ENCODE data around the gene PPFIA1.

Gene PPFIA1

DNA sequence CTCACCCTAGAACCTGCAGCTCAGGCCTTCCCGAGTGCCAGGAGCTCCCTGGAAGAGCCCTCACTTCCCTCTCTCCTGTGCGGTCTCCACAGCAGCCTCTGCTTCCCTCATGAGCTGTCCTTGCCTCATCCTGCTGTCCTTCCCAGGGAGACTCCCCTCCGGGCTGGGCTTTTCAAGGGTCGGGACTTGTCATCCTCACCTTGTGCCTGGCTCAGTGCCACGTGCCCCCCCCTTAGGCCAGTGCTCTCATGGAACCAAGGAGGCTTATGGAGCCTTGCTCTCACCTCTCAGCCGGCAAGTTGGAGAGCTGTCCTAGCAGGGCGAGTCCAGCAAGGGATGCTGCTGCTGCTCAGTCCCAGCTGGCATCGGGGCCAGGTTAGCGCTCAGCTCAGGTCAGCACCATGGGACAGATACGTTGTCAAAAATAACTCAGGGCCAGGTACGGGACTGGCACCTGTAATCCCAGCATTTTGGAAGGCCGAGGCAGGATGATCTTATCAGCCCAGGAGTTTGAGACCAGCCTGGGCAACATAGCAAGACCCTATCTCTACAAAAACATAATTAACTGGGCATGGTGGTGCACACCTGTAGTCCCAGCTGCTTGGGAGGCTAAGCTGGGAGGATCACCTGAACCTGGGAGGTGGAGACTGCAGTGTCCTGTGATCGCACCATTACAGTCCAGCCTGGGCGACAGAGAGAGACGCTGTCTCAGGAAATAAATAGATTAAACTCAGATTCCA, 141.4 kb downstream of the PPFIA1 start:
- DNase-seq (ENCODE audit: low read depth in 2 of 3, low spot score in 2 of 3), result no peak

DNA sequence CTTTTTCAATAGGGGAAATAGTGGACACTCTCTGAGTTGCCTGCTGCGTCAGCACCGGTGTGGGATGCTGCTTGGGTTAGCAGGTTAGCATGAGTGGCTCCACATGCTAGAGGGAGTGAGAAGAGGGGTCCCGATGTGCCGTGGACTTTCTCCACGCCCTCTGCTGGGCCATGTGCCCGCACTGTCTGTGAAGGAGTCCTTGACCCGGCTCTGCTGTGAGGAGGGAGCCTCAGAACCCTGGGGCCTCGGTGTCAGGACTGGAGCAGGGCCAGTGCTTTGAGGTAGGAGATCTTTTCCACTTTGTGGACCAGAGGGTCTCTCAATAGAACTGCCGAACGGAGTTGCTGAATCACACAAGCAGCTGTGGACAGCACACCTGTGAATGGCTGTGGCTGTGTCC, 142.7 kb downstream of the PPFIA1 start:
- no peak for DNase-seq (ENCODE audit: low read depth in 2 of 3, low spot score in 2 of 3)

DNA sequence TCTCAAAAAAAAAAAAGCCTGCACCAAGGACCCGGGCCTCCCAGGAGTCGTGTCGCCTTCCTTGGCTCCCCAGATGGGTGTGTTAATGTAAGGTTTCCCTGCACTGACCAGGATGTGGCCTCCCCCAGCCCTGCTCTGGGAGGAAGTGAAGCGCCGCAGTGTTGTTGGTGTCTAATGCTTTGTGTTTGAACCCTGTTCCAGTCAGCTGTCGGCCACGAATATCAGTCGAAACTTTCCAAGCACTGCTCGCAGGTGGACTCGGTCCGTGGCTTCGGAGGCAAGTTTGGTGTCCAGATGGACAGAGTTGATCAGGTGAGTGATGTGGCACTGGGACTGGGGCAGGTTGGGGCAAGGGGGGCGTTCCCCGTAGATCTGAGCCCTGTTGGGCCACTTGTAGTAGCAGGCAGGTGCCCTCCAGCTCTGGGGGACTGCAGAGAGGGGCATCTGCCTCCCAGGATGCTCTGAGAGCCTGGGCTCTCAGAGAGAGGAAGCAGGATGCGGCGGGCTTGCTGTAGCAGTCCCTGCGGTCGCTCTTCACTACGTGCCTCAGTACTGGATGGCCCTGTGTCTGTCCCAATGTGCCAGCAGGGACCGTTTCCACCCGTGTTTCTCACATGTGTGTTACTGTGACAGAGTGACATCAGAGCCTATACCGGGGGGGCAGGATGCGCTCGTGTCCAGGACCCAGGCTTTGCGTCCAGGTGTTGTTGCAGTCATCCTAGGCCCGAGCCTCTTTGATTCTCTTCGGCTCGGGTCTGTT, 144.0 kb downstream of the PPFIA1 start:
- DNase-seq (ENCODE audit: low read depth in 2 of 3, low spot score in 2 of 3), result no peak

DNA sequence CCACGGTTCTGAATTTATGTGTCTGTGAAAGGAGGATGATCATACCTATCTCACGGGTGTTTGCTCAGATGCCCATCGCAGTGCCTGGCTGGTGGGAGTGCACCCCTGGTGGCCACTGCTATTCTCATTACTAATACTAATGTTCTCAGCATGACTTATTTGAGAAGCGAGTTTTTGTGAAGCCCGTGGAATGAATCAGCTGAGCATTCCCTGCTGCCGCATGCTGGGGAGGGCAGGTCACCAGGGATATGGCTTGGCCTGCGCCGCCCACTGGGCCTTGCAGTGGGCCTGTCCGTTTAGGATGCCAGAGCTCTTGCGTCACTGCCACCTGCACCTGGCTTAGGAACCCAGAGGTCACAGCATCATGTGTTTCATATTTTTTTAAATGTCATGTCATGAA, 144.7 kb downstream of the PPFIA1 start:
- no peak for DNase-seq (ENCODE audit: low read depth in 2 of 3, low spot score in 2 of 3)

DNA sequence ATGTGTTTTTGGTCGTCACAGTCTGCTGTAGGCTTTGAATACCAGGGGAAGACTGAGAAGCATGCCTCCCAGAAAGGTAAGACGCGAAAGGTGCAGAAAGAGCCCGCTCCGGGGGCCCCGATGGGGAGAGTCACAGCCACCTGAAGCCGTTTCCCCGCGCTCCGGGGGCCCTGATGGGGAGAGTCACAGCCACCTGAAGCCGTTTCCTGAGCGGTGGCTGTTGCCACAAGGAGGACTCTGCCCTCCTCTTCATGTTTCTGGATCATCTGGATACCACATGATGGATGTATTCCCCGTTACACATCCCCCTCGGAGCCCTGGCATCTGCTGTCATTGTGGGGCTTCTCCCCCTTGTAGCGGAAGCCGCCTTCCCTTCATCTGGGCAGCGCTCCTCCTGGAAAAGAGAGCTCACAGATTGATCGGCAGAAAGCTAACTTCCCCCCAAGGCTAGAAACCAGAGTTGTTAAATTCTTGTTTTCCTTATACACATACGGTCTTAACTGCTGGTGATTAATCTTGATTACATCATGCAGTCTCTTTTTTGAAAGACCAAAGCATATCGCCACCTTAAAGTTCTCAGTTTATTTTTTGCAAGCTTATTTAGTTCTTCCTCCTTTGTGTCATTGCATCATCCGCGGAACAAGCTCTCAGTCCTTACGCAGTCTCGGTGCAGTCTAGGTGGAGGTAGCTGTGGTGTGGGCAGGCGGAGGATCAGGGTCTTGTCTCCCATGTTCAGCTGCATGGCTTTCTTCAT, 145.3 kb downstream of the PPFIA1 start:
- no peak for DNase-seq (ENCODE audit: low read depth in 2 of 3, low spot score in 2 of 3)

DNA sequence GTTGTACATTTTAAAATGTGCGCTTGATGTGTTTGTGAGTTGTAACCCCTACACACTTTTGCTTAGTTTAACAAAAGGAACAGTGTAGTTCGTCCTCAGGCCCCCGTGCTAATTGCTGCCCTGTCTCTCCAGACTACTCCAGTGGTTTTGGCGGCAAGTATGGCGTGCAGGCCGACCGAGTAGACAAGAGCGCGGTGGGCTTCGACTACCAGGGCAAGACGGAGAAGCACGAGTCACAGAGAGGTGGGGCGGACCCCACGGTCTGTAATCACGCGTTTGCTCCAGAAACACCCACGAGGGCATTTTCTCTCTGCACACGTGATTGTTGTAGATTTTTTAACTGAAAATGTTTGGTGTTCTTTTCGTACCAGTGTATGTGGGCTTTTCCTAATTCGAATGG, 146.4 kb downstream of the PPFIA1 start:
- DNase-seq (ENCODE audit: low read depth in 2 of 3, low spot score in 2 of 3), result no peak

DNA sequence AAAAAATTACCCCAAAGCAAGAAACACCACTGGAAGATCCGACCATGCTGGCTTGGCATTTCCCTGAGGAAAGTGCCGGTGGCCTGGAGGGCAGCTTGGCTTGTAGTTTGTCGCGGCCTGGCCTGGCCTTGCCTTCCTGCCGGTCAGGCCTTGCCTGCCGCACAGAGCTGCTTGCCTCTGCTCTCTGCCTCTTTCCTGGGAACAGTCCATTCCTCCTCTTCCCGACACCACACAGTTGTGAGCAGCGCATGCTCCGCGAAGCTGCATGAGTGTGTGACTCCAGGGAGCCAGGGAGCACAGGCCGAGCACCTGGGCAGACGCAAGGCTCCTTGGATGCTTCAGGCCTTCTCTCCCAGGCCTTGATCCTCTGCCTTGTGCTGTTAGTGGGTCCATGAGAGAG, 147.6 kb downstream of the PPFIA1 start:
- no peak for DNase-seq (ENCODE audit: low read depth in 2 of 3, low spot score in 2 of 3)

DNA sequence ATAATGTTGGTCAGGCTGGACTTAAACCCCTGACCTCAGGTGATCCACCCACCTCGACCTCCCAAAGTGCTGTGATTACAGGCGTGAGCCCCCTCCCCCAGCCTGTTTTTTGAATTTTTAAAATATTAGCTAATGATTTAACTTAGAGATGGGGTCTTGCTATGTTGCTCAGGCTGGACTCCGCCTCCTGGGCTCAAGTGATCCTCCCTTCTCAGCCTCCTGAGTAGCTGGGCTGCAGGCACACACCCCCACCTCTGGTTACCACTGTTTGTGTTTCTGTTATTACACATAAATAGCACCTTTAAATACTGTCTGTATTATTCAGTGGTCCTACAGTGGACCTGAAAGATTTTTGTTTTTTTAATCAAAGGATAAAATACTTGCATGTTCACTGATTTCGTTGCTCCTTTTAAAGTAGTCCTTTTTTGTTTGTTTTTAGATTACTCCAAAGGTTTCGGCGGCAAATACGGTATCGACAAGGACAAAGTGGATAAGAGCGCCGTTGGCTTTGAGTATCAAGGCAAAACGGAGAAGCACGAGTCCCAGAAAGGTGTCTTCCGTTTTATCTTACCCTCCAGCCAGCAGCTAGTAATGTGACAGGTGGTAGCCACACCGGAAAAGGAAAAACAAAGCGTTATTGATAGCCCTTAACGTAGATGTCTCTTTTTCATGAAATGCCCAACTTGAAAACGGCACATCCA, 149.0 kb downstream of the PPFIA1 start:
- no peak for DNase-seq (ENCODE audit: low read depth in 2 of 3, low spot score in 2 of 3)

DNA sequence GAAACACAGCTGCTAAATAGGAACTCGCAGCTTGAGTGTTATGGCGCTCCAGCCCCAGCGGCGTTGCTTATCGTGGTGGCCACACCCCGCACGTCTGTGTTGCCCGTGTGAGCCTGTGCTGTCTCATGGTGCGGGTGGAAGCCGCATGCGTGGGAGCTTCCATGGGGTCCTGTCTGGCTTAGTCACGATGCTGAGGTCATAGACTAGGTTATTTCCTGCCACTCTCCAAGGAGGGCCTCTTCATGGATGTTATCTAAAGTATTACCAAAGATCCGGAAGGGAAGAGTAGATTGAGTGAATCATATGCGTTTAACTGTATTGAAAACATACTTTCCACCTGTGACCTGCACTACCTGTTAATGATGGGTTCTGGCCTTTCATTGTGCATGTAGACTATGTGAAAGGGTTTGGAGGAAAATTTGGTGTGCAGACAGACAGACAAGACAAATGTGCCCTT, 149.5 kb downstream of the PPFIA1 start:
- no peak for DNase-seq (ENCODE audit: low read depth in 2 of 3, low spot score in 2 of 3)

DNA sequence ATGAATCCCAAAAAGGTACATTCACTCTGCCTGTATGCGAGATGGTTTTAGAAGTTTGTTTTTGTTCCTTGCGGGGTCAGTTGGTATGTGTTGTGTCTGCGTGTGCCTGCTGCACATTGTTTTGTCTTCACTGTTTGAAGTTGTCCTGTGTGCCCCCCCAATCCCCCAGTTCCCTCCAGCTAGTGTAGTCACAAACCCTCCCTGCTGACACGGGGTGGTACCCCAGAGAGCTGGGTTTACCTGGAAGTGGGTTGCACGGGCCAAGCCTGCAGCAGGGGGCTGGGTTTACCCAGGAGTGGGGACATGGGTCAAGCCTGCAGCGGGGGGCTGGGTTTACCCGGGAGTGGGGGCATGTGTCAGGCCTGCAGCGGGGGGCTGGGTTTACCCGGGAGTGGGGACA, 150.0 kb downstream of the PPFIA1 start:
- DNase-seq (ENCODE audit: low read depth in 2 of 3, low spot score in 2 of 3), result no peak

DNA sequence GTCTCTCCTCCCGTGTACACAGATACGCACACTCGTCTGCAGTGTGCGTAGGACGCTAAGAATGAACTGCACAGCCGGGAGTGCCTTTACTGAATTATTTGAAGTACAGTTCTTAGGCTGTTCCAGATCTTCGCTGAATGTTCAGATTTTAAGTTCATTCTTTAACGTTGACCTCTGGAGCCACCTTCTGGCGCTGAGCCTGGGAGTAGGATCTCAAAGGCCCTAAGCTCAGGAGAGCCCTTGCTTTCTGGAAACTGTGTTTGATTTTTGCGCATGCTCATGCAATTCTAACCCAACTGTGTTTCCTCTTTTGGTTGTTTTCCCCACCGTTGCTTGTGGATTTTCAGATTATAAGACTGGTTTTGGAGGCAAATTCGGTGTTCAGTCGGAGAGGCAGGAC, 150.6 kb downstream of the PPFIA1 start:
- no peak for DNase-seq (ENCODE audit: low read depth in 2 of 3, low spot score in 2 of 3)

DNA sequence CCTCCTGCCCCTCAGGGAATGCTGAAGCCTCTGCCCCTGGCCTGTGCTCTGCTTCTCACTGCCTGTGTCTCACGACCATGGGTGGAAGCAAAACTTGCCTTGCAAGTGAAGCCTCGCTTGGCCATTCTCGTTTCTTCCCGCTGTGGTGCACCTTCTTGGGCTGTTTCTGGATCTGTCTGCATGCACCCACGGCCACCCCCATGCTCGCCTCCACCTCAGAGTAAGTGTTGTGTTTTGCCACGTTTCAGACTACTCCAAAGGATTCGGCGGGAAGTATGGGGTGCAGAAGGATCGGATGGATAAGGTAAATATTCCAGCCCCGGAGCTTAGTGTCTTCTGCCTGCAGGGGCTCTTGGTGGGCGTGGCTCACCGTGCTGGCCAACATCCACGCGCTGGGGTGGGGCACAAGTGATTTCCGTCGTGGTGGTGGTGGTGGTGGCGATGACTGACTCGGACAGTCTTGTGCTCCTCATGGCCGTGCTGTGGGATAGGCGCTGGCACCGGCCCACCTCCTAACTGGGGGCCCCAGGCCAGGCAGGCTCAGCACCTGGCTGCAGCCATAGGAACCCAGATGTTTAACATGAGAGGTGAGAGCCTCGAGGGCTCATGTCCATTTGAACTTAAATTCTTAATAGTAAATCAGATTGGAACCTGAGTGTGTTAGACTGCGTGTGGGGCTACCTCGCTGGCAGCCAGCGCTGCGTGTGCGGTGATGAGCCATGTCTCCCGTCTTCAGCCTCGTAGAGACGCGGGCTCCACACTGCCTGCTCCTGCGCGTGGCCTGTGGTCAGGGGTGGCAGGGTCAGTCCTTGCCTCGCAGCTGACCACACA, 152.4 kb downstream of the PPFIA1 start:
- DNase-seq (ENCODE audit: low read depth in 2 of 3, low spot score in 2 of 3), result no peak

DNA sequence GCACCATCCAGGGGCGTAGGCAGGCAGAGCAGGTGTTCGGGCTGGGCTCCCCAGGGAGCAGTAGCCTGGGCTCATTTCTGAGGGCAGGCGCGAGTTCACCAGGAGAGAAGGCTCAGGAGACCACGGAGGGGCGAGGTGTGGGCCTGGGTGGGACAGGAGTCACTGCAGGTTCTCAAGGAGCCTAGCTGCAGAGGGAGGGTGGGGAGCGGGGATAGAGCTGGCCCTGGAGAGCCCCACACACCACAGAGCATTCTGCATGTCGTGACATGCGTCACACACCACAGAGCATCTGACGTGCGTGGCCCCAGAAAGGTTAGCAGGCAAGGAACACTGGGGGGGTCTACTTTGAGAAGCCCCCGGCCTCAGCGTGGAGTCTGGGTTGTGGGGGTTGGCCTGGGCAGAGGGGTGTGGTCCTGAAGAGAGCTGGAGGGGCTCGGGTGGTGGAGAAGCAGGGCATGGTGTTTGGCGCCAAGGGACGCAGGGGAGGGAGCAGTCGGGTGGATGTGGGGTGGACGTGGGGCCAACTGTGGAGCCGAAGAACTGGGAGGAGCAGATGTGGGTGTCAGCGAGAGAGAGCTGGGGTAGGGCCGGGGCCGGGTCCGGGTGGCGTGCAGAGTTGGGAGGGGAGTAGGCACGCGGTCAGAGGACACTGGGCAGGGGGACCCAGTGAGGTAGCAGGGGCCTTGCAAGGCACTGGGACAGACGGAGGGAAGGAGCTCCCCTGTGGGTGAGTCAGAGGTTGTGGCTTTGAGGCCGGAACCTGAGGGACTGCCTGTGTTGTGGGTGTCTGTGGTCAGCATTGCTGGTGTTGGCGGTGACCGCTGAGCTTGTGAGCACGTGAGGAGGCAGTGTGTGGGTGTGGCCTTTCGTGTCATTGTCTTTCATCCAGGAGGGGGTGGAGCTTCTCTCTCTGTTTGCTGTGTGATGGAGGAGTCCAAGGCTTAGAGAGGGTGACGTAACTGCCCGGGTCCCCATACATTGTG, 153.3 kb downstream of the PPFIA1 start:
- DNase-seq (ENCODE audit: low read depth in 2 of 3, low spot score in 2 of 3), result peak; percentile 23 to 53 (median 26)

DNA sequence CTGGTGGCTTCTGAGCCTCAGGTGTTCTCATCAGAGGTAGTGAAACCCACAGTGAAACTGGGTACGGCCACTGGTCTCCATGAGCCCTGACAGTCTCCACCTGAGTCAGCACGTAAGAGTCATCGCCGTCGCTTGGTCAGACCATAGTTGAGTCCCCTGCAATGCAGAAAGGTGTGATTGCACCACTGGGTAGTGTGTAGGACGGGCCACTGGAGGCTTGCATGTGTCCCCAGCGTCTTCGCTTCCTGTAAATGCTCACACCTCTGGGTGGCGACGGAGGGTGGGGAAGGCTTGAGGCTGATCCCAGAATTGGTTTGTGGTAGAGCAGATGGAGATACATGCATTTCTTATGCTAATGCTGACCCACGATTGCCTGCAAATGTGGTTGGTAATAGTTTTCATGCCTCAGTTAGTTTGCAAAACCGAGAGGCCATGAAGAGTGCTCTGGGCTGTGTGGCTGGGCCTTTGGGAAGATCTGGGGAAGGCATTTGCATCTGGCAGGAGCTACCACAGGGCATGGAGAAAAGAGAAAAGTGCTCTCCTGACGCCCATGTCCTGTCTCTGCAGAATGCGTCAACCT, 154.4 kb downstream of the PPFIA1 start:
- no peak for DNase-seq (ENCODE audit: low read depth in 2 of 3, low spot score in 2 of 3)

DNA sequence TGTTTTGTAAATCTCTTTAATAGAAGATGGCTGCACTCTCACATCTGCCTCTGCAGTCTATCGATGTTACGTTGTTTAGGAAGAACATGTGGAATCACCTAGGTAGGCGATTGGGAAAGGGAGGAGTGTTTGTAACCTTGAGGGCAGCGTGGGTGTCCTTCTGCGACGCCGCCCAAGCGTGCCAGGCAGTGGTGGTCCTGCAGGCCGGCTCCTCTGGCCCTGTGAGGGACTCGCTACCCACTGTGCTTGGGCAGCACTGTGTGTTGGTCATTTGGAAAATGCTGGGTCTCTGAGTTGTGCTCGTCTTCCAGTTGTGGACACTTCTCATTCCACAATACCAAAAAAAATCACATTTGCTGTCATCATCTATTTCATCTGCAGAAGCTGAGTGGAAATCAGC, 156.9 kb downstream of the PPFIA1 start:
- no peak for DNase-seq (ENCODE audit: low read depth in 2 of 3, low spot score in 2 of 3)

DNA sequence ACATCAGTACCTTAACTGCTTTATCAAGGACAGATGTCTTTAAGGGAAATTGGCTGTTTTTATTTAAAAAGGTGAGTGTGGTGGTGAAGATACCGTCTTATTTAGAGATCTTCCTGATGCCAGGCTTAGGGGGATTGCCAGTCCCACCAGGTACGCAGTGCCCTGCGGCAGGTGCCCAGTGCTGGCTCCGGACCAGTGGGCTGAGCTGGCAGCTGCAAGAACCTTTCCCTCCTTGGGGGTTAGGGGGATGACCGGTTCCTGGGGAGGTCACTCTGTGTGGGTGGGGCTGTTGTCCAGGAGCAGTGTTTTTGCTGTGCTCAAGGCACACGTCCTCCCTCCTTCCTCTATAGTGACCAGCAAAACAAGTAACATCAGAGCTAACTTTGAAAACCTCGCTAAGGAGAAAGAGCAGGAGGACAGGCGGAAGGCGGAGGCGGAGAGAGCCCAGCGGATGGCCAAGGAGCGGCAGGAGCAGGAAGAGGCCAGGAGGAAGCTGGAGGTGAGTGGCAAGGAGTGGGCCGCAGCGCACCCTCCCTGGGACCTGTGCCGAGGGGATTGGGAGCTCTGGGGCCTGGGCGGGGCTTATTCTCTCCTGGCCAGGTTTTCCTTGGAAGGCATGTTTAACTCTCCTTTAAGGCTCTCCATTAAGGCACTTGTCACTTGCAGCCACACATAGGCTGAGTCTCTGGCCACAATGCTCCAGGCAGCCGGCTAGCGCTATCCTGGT, 158.4 kb downstream of the PPFIA1 start:
- no peak for DNase-seq (ENCODE audit: low read depth in 2 of 3, low spot score in 2 of 3)

DNA sequence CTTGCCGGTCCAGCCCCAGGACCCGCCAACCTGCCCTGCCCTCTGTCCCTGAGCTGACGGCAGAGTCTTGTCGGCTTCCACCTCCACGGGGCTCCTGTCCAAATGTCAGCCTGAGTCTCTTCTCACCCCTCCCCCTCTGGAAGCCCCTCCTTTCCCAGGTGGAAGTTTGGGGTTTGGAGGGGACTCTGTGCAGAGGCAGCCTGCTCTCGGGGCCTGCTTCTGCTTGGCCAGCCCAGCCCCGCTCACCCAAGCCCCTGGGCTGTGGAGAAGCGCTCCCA, 158.9 kb downstream of the PPFIA1 start:
- no peak for DNase-seq (ENCODE audit: low read depth in 2 of 3, low spot score in 2 of 3)

DNA sequence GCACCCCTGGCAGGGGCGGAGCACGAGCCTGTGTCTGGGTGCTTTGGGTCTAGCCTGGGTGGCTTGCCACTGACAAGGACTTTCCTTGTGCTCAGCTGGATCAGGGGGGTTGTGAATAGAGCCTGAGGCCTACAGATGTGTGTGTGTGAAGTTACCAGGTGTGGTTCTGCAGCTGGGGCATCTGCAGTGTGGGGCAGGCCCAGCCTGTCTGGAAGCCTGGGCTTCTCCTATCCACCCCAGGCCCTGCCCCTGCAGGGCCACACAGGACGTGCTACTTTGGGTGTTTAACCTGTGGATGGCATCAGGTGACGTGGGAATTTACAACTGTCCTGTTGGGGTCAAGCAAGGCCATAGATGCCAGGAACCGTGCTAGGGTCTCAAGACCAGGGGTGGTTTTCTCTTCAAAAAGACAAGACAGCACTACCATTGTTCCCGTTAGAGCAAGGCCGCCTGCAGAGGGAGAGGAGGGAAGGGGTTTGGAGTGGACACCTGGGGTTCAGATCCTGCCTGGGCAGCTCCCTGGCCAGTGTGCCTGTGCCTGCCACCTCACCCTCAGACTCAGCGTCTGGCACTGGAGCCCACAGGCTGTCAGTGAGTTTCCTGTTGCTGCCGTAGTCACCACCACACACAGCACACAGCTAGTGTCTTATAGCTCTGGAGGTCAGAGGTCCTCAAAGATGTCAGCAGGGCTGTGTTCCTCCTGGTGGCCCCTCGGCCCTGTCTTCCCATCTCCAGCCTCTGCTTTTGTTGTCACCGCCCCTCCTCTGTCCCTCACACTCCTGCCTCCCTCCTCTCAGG, 159.4 kb downstream of the PPFIA1 start:
- DNase-seq (ENCODE audit: low read depth in 2 of 3, low spot score in 2 of 3), result no peak
